NCI-H2196 treated with DMSO at 0.1 percent for 48 hours (cell line): ENCODE measurements around the gene C2CD3.
"Not testable (repeated sequence)": the region's sequence is repeated elsewhere in the genome, so short reads cannot be mapped to it uniquely, and the experiment has no call there.

ENCODE experiments used
- DNase-seq: peaks from one replicate; lab custom pipeline; 2025; ENCODE audit not compliant: unreplicated experiment; lab: John Stamatoyannopoulos, UW

Gene C2CD3

GRCh38 chr11:74006743-74007304, 164.0 kb downstream of the C2CD3 start:
- DNase-seq = no peak

GRCh38 chr11:74005721-74006517, 164.9 kb downstream of the C2CD3 start:
- DNase-seq = no peak

- no peak for DNase-seq
Measured at GRCh38 chr11:74004759-74005615, 165.8 kb downstream of the C2CD3 start.

GRCh38 chr11:74004046-74004695, 166.6 kb downstream of the C2CD3 start:
- no peak for DNase-seq

- no peak for DNase-seq
Measured at GRCh38 chr11:74002832-74003231, 168.0 kb downstream of the C2CD3 start.

GRCh38 chr11:74001822-74002286, 168.9 kb downstream of the C2CD3 start:
- no peak for DNase-seq

GRCh38 chr11:74000307-74001133, 170.3 kb downstream of the C2CD3 start:
- DNase-seq = no peak

GRCh38 chr11:73999581-74000306, 171.1 kb downstream of the C2CD3 start:
- no peak for DNase-seq

GRCh38 chr11:73998846-73999575, 171.8 kb downstream of the C2CD3 start:
- DNase-seq = no peak

- DNase-seq = no peak
Measured at GRCh38 chr11:73997120-73997770, 173.6 kb downstream of the C2CD3 start.

GRCh38 chr11:73996161-73996747, 174.5 kb downstream of the C2CD3 start:
- no peak for DNase-seq

- no peak for DNase-seq
Measured at GRCh38 chr11:73995731-73996130, 175.1 kb downstream of the C2CD3 start.

- no peak for DNase-seq
Measured at GRCh38 chr11:73995247-73995646, 175.6 kb downstream of the C2CD3 start.

- no peak for DNase-seq
Measured at GRCh38 chr11:73991471-73992006, 179.3 kb downstream of the C2CD3 start.

- DNase-seq = no peak
Measured at GRCh38 chr11:73990730-73991129, 180.1 kb downstream of the C2CD3 start.

- no peak for DNase-seq
Measured at GRCh38 chr11:73989156-73989555, 181.6 kb downstream of the C2CD3 start.

- no peak for DNase-seq
Measured at GRCh38 chr11:73988227-73988626, 182.6 kb downstream of the C2CD3 start.

GRCh38 chr11:73985661-73986060, 185.1 kb downstream of the C2CD3 start:
- DNase-seq = not testable (repeated sequence)
